ENCODE measurements around the gene ESYT2.

The ESYT2 gene

DNA sequence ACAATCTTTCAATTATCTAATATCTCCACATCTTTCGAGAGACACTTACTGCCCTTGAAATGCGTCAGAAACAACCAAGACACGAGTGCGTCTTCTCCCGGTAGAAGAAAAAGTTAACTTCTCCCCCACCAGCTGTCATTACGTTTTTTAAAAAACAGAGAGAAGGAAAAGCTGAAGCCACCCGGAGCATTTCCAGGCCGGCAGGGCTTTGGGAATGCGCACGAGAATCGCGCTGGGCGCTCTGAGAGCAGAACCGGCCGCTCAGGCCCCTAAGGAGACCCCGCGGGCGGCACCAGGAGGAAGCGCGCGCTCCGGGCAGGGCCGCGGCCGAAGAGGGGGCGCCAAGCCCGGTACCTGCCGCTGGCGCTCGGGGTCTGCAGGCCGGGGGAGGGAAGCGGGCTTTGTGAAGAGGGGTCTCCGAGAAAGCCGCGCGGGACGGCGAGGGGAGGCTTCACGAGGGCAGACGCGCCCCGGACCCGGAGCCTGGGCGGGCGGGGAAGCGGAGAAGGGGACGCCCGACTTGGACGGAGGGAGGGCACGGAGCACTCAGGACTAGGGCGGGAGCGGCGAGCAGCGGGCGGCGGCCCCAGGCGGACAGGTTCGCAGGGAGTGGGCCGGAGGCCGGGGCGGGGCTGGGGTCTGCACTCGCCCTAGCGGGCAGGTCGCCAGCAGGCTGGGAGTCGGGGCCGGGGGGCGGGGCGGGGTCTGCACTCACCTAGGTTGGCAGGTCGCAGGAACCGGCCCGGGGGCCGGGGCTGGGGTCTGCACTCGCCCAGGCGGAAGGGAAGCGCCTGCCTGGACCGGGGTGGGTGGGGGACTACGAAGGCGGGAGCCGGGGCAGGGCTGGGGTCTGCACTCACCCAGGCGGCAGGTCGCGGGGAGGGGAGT, 932 bp downstream of the ESYT2 start:
- no peak for DNase-seq (ENCODE audit: low read depth, low spot score)

- DNase-seq (ENCODE audit: low read depth, low spot score), result no peak
Measured at GRCh38 chr7:158827411-158828132, 1.7 kb downstream of the ESYT2 start.

- no peak for DNase-seq (ENCODE audit: low read depth, low spot score)
Measured at GRCh38 chr7:158825628-158826289, 3.5 kb downstream of the ESYT2 start.

DNA sequence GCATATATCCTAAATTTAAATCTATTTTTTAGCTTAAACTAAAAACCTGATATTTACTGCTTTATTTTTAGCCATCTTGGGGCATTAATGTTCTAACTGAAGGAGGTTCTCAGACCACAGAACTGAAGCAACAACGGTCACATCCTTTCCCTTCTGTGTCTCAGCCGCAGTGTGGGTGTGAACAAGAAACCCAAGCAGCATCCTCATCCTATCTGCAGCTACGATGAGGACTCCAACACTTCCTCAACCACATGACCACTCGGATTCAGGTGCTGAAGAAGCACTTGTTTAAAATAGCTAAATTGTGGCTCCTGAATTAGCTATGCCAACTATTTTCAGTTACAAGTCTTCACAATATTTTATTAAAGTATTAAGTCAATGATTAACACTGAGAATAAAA, 5.3 kb downstream of the ESYT2 start:
- no peak for DNase-seq (ENCODE audit: low read depth, low spot score)

GRCh38 chr7:158821171-158822031, 7.9 kb downstream of the ESYT2 start:
- no peak for DNase-seq (ENCODE audit: low read depth, low spot score)

DNA sequence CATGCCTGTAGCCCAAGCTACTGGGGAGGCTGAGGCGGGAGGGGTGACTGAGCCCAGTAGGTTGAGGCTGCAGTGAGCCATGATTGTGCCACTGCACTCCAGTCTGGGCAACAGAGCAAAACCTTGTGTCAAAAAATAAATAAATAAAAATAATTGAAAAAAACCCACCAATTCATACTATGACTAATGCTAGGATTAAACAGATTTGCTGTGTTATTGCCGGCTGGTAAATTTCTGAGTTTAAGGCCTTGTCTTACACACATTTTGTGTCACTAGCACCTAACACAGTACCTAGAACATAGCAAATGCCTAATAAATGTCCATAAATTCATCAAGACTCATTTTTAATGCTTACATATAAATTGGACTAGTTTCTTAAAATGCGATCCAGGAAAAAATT, 8.7 kb downstream of the ESYT2 start:
- no peak for DNase-seq (ENCODE audit: low read depth, low spot score)

GRCh38 chr7:158819571-158820203, 9.6 kb downstream of the ESYT2 start:
- DNase-seq (ENCODE audit: low read depth, low spot score), result no peak

DNA sequence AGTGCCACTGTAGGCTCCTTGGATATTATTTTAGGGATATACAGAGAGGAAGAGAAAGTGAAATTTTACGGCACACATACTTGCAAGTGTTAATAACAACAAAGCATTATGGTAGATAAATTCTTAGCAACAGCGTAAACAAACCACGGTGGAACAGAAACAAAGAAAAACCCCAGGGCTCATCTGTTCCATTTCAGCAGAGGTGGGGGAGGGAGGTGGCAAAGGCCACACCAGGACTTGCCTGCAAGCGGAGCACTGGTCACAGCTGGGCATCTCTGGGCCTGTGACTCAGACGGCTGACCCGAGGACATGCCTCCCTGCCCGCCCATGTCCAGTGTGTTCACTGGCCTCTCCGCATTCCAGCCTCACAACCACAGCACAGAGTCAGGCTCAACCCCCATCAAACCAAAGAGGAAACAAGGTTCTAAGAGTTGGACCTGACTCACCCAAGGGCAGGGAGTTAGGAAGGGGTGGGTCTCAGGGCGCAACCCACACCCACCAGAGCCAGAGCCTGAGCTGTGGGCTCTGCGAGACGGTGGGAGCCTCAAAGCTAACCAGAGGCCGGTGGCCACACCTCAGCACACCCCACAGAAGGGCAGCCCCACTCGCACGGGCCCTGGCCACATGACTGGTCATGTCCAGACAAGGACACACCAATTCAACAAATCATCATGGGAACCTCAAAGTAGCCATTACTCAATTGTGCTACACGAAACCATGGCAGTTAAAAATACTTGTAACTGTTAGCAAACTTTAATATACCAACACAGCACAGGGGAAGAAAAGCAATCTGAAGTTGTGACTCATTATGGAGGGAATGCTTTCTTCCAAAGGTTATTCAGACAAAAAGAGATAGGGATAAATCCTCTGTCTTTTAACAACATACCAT, 10.7 kb downstream of the ESYT2 start:
- DNase-seq (ENCODE audit: low read depth, low spot score), result peak; percentile 84

- DNase-seq (ENCODE audit: low read depth, low spot score), result no peak
Measured at GRCh38 chr7:158816995-158817394, 12.3 kb downstream of the ESYT2 start.

GRCh38 chr7:158816271-158816670, 13.0 kb downstream of the ESYT2 start:
- no peak for DNase-seq (ENCODE audit: low read depth, low spot score)

DNA sequence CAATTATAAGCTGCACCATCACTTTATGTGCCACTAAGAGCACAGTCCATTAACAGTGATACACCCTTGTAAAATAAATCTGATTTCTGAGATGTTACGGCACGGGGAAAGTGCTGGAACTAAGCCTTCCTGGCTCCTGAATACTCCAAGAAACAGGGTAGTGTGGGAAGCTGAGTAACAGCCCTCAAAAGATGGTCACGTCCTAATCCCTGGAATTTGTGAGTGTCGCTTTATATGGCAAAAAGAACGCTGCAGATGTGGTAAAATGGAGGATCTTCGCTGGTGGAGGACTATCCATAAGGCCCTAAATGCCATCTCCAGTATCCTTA, 13.5 kb downstream of the ESYT2 start:
- DNase-seq (ENCODE audit: low read depth, low spot score), result no peak

DNA sequence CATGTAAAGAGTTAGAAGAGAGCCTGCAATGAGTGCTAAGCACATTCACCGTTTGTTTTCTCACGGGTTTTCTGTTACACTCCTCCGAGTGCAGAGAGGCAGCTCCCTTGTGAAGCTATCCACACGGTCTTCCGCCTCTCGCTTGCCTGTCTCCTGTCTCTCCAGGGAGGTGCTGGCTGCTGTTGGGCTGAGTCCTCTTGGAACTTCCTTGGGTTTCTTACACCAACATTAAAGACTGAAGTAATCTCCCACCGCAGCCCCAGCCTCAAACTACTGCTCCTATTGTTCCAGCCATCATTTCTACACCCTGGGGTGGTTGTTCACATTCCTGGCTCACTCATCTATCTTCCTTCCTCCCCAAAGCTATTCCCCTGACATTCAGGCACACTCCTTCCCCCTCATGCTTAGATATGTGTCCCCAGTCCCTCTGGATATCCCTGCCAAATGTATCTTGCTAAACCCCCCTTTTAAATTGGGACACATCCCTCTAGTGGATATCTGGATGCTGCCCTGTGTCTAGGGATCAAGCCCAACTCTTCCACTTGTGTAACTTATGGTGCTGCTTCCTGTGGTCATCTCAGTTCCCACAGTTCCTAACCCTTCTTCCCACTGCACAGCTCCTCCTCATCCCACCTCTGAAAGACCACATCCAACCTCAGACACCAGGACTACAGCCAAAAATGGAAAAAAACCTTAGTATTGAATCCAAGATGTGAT, 14.1 kb downstream of the ESYT2 start:
- DNase-seq (ENCODE audit: low read depth, low spot score), result peak; percentile 46

DNA sequence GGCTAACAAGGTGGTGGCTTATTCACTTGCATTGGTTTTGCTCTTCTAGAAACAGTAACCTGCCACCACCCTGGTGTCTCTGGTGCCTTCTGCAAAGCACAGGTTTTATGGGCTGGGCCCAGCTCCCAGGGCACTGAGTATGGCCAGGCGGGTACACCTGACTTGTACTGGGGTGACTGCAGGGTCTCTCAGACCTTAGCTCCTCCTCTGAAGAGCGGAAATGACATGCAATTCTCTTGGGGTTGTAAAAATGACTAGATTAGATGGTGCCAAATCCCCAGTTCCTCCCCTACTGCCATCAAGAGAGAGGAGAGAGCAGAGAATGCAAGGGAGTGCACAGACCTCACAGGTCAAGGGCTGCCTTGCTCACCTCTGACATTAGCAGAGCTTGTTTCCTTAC, 14.7 kb downstream of the ESYT2 start:
- no peak for DNase-seq (ENCODE audit: low read depth, low spot score)

GRCh38 chr7:158812684-158813083, 16.6 kb downstream of the ESYT2 start:
- no peak for DNase-seq (ENCODE audit: low read depth, low spot score)

GRCh38 chr7:158811894-158812293, 17.4 kb downstream of the ESYT2 start:
- DNase-seq (ENCODE audit: low read depth, low spot score), result no peak

- no peak for DNase-seq (ENCODE audit: low read depth, low spot score)
Measured at GRCh38 chr7:158811461-158811860, 17.8 kb downstream of the ESYT2 start.

DNA sequence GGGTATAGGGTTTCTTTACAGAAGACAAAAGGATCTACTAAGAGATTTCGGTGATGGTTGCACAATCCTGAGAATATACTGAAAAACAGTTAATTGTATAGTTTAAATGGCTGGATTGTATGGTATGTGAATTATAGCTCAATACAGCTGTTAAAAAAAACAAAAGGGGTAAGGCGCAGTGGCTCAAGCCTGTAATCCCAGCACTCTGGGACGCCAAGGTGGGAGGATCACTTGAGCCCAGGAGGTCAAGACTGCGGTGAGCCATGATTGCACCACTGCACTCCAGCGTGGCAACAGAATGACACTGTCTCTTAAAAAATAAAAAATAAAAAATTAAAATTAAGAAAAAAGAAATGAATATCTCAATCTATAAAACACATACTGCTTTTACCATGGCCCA, 18.5 kb downstream of the ESYT2 start:
- no peak for DNase-seq (ENCODE audit: low read depth, low spot score)

GRCh38 chr7:158809596-158809995, 19.7 kb downstream of the ESYT2 start:
- DNase-seq (ENCODE audit: low read depth, low spot score), result no peak

GRCh38 chr7:158808126-158808525, 21.2 kb downstream of the ESYT2 start:
- DNase-seq (ENCODE audit: low read depth, low spot score), result no peak

- DNase-seq (ENCODE audit: low read depth, low spot score), result no peak
Measured at GRCh38 chr7:158805937-158806336, 23.4 kb downstream of the ESYT2 start.

Measured in brain pericyte (primary cell).